Measurements from ENCODE around the gene ASPDH.

Gene ASPDH

DNA sequence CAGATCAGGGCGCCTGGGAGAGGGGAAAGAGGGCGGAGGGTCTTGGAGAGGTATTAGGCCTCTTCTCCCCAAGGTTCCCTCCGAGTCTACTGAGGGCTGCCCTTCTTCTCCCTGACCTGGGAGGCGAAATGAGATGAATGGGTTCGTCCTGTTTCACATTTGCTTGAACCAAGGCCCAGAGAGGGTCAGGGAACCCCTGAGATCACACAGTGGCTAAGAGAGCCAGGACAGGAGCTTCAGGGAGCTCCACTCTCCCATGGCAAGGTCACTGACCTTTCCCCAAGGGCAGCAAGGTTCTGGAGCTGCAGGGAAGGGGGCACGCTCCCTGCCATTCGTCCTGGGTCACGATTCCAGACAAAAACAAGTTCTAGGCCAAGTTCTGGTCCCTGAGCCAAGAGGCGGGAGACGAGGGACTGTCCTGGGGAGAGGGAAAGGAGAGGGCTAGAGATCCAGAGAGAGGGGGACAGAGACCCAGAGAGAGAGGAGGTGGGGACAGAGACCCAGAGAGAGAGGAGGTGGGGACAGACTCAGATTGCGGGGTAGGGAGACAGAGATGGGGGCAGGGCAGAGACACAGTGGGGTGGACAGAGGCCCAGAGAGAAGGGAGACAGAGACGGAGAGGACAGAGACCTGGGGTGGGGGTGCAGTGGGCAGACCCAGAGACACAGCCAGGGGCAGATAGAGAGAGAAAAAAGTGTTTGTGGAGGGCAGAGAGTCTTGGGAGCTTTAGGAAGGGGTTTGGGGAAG lies 541 bp downstream of the ASPDH start:
- DNase-seq: no peak

DNA sequence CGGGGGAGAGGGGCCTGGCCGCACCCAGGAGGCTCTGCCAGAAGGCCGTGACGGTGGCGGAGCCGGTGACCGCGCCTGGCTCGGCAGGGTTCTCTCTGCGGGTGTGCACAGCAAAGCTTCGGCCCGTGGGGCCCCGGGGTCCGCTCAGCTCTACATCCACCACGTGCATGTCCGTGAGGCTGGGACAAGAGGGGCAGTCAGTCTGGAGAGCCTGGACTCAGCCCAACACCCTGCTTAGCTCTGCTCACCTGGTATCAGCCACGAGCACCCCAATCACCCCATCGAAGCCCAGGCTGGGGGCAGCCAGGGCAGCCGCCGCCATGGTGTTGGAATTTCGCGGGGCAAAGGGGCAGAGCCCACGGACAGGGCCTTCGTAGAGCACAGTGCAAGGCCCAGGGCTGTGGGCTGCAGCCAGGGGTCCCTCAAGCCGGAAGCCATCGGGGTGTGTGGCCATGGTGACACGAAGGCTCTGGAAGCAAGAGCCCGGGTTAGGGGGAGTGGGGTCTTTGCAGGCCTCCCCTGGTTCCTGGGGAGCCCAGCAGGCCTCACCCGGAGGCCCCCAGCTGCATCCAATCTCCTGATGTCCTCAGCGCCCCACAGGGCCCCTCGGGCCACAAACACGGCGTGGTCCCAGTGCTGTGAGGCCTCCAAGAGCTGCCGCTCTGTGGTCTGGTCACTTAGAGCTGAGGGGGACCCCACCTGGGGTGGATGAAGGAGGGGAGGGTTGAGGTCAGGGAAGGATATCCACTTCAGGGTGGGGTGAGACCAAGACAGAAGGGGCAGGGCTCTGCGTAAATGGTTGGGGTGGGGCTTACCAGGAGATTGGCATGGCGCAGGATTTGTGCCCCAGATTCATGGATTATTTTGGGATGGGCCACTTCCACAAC lies 1.4 kb downstream of the ASPDH start:
- DNase-seq: no peak

DNA sequence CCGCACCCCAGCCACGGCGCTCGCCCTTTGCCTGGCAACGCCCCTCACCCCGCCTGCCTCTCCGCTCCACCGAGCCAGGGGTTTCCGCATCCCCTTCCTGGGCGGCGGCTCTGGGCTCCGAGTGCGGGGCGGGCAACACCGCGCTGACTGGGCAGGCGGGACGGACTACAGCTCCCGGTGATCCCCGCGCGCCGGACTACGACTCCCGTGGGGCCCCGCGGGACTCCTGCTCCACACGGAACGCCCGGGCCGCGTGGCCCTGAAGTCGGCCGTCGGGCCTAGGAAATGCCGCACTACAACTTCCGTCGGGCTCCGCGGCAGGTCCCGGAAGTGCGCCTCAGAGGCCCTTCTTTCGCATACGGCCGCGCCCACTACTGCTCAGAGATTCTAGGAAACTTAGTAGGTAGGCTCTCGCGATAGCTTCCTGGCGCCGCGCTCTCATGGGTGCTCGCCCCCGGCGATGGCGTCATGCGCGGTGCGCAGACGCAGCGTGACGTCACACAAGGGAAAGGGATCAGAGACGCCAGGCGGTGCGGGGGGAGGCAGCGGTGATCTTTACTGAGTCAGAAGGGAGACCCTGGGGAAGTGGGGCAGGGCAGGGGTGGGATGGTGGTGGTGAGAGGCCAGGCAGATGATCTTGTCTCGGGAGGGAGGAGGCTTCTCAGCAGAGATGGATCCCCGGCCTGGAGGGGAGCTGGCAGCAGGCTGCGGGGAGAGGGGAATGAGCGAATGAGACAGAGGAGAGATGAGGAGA lies 2.5 kb downstream of the ASPDH start, which contains the start of gene JOSD2:
Gene JOSD2, minus strand, starts transcription at position 123 of the 754 bp plus-strand sequence. CDS start 760 bp downstream, outside the sequence.
- peak; percentile 100 for DNase-seq

DNA sequence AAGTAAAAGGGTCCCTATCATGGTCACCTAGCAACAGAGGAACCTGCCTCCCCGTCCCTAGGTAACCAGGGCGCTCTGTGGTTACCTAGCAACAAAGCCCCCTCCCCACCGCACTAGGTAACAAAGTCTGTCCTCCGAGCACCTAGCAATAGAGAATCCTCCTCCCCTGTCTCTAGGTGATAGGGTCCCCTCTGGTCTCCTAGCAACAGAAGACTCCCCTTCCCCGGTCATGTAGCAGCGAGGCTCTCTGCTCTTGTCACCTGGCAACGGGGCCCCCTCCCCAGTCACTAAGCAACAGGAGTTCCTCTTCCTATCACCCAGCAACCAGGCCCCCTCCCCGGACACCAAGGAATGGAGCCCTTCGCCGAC lies 3.0 kb downstream of the ASPDH start:
- peak; percentile 97 for DNase-seq

DNA sequence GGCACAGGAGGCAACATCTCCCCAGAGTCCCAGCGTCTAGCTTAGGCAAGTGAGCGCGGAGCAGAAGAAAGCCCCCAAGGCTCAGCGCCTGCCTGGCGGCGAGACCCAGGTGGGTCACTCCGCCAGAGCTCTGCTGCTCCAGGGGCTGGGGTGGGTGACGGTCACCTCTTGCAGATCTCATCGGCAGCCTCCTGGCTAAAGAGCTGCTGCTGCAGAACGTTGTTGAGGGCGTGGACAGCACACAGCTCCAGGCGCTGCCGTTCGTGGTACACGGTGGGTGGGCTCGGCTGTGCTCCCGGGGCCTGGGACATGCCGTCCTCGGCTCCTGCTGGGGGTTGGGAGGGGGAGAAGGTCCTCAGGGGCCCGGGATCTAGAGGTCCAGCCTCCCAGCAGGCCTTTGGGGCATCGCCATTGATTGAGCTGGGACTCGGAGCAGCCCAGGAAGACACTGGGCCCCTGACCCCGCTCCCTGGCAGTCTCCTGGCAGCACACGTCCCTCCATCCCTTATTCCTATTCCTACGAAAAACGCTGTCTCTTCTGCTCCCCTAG lies 3.5 kb downstream of the ASPDH start:
- DNase-seq: no peak

DNA sequence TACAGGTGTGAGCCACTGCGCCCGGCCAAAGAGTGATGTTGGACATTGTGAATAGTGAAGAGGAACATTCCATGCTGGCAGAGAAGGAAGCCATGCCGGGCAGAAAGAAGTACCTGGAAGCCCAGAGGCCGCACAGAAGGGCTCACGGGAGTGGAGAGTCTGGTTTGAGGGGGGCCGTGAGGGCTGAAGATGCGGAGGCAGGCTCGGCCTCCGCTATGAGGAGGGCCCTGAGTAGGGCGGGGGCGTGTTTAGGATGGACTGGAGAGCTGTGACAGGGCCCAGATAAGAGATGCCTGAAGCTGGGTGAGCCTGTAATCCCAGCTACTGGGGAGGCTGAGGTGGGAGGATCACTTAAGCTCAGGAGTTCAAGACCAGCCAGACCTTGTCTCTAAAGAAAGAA lies 4.3 kb downstream of the ASPDH start:
- no peak for DNase-seq

DNA sequence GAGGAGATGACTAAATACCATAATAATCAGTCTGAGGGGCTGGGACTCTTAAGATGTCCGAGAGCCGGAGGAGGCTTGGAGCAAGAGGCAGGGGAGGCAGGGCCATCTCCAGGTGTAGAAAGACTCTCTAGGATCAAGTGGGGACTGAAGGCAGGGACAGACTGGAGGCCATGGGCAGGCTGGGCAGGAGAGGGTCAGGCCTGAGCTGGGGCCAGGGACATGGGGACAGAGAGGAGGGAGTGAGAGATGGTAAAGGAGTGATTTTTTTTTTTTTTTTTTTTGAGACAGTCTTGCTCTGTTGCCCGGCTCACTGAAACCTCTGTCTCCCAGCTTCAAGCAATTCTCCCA lies 4.9 kb downstream of the ASPDH start:
- DNase-seq: no peak

DNA sequence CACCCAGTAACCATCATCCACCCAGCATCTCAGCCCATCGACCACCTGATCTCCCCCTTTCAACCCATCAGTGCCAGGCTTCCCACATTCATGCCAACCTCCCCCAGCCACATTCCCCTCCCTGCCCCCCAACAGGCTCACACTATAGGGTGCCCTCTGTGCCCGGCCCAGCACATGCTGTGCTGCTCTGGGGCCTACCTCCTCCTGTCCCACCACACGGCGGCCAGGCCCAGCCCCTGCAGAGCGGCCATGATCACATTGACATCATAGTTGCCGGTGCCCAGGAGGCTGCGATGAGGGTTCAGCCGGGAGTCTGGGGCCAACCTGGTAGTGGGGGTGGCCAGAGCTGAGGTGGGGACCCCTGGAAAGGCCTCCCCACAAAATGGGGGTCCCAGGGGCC lies 6.3 kb downstream of the ASPDH start:
- DNase-seq: no peak

DNA sequence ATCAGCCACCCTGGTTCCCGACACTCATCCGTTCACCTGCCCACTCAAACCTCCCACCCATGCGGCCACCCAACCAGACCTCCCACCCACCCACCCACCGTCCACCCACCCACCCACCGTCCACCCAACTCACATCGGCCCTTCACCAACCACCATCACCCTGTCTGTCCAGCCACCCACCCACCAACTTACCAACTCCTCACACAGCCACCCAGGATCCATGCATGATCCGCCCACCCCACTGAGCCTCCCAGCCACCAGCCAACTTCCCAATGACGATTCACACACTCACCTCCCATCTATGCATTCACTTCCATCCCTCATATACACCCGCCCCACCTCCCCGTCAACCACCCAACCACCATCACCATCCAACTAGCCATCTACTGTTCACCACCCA lies 7.0 kb downstream of the ASPDH start:
- DNase-seq: no peak

DNA sequence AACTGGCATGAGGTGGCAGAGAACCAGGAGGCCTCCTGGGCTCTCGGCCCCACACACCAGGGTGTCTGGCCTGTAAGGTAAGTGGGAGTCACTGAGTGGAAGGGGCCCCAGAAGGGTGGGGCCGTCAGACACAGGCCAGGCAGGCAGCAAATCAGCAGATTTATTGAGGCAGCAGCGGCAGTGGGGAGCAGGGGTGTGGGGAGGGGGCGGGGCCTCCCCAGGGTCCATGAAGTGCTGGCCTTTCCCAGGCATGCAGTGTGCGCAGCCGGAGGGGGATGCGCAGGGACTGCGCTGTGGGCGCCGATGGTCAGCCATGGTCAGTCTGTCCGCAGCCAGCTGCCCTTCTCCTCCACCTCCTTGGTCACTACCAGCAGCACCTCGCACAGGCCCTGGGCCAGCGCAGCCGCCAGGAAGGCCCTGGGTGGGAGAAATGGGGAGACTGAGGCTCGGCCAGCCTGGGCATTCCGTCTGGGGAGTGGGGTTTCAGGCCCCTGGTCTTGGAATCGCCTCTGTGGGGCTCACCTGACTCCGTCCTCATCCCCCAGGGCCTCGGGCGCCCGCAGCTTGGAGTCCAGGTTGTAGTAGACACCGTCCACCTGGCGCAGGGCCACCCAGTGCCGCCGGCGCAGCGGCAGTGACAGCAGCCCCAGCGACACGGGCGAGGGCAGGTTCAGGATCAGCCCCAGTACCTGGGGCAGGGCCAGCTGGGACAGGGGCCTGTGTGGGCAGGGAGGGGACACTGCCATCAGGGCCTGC lies 7.7 kb downstream of the ASPDH start:
- no peak for DNase-seq

DNA sequence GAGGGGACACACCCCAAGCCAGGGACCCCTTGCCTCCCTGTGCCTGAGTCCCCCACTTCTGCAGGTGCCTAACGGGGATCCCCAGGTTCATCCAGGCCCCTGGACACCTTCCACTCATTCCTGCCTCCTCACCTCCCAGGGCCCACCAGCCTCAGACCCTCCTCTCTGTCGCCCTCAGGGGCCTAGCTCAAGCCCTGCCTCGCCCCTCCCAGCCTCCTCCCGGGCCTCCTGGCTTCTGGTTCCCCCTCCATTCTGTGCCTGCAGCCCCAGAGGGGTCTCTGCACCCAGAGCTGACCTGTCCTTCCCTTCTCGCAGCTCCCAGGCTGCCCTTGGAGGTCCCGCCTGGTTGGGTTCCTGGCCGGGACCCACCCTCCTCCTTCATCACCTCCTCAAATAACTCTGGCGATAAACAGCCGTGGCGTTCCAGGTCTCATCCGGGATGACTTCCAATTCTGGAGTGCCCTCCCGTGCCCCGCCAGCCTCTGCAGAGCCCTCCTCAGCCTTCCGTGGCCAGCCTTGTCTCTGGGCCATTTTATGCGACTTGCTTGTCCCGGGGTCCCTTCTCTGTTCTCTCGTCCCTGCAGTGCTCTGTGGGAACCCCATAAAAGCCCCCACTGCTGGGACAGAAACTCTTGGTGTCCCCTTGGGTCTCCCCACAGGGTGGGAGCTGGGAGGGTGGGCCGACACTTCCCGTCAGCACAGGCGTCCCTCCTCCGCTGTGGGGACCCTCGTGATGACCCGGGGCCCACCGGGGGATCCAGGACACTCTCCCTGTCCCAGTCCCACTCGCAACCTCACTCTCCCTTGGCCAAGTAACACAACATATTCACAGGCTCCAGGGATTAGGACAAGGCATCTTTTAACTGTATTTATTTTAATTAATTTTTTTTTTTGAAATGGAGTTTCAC lies 11.9 kb downstream of the ASPDH start:
- DNase-seq: no peak

DNA sequence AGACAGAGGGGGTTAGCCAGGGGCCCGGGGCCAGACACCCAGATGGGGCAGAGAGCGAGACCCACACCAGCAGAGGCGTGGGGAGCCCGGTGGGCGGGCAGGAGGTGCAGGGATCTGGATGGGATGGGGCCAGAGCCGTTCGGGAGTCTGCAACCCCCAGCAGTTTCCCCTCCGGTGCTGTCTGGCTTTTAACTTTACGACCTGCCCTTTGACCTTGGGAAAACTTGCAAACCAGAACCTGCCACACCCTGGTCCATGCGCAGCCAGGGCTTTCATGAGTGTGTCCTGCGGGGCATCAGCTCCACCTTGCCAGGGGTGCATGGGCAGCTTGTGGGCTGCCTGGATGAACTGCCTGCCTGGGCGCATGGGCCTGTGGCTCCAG lies 12.5 kb downstream of the ASPDH start:
- DNase-seq: no peak

DNA sequence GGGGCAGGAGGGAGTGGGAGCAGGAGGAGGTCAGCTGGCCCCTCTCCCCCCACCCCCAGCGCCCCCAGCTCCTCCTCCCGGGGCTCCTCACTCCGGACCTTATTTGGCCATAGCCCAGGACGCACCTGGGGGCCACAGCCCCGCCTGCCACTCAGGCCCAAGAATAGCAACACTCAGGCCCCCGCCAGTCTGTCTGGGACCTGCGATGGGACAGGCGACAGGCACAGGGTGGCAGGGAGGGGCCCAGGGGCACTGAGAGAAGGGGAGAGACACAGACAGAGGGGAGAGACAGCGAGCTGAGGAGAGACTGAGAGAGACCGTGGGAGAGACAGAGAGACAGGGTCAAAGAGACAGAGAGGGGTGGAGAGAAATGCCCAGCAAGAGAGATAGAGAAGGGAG lies 13.0 kb downstream of the ASPDH start:
- DNase-seq: no peak

DNA sequence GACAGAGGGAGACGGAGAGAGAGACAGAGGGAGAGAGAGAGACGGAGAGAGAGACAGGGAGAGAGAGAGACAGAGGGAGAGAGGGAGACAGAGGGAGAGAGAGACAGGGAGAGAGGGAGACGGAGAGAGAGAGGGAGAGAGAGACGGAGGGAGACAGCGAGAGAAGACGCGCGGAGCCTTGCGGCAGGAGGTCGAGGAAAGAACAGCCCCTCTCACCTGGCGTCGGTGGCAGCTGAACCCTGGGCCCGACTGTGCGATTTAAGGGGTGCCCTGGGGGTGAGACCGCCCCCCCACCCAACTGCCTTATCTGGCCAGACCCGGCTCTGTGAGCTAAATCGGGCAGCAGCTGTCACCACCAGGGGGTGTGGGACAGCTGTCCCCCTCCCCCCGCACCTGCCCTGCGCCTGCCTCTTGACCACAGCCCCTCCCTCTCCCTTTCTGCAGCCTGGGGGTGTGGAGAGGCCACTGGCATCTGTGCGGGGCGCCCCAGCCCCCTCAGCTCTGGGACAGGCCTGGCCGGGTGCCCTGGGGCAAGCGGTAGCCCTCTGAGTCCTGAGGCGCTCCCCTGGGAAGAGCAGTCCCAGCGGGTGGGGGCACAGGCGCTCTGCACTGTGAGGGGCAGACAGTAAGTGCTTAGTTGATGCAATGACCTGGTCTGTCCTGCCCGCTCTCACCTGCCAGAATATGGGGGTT lies 13.5 kb downstream of the ASPDH start:
- DNase-seq: peak; percentile 18

DNA sequence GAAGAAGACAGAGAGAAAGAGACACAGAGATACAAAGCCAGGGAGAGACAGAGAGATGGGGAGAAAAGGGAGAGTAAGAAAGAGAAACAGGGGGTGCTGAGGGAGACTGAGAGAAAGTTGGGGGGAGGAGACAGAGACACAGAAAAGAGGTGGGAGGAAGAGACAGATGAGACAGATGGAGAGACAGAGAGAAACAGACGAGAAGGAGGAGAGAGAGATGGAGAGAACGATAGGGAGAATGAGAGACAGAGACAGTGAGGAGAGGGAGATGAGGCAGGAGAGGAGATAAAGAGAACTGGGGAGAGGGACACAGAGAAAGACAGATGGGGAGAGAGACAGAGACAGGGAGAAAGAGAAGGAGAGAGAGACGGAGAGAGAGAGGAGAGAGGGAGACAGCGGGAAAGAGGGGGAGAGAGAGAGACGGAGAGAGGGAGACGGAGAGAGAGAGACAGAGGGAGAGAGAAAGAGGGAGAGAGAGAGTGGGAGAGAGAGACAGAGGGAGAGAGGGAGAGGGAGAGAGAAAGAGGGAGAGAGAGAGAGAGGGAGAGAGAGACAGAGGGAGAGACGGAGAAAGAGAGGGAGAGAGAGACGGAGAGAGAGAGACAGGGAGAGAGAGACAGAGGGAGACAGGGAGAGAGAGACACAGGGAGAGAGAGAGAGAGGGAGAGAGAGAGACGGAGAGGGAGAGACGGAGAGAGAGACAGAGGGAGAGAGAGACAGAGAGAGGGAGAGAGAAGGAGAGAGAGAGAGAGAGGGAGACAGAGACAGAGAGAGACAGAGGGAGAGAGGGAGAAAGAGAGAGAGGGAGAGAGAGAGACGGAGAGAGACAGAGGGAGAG lies 15.3 kb downstream of the ASPDH start:
- no peak for DNase-seq

DNA sequence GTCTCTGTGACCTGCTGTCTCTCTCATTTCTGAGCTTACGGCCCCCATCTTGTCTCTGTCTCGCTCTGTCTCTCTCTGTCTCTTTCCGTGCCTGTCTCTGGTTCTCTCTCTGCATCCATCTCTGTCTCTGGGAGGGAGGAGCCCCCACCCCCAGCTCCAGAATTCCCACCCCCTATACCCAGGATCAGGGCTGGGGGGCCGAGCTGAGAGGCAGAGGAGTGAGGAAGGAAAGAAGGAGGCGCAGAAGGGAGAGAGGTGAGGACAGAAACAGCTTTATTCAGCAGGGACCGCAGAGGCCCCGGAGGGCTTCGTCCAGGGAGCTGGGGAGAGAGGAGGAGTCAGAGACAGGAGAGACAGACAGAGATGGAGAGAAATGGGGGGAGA lies 16.7 kb downstream of the ASPDH start:
- no peak for DNase-seq

DNA sequence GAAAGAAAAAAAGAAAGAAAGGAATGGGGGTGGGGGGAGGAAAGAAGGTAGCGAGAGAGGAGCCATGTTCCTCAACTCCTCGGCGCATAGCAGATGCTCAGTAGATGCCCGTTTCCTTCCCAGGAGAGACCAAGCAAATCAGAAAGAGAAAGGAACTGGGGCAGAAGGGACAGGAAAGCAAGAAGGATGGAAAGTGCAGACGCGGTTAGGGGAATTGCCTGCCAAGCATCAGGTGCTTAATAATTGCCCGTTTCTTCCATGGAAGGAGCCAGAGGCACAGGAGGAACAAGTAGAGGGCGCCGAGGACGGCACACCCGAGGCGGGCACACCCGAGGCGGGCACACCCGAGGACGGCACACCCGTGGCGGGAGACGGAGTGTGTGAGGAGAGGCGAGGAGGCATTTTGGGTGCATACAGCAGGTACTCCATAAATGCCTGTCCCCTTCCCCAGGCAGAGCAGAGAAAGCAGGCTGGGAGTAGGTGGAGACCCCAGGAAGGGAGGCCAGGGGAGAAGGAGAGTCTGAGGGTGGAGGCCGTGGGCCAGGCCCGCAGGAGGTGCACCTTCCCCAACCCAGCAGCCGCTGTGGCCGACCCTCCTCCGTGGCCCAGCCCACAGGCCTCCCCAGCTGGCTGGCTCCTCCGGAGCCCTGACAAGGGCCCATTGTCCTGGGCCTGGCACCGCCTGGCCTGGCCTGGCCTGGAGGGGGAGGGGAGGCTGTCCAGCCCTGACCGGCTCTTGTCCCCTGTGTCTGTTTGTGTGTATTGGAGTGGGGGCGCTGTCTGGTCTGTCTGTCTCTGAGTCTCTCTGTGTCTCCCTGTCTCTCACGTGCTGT lies 17.3 kb downstream of the ASPDH start:
- no peak for DNase-seq

DNA sequence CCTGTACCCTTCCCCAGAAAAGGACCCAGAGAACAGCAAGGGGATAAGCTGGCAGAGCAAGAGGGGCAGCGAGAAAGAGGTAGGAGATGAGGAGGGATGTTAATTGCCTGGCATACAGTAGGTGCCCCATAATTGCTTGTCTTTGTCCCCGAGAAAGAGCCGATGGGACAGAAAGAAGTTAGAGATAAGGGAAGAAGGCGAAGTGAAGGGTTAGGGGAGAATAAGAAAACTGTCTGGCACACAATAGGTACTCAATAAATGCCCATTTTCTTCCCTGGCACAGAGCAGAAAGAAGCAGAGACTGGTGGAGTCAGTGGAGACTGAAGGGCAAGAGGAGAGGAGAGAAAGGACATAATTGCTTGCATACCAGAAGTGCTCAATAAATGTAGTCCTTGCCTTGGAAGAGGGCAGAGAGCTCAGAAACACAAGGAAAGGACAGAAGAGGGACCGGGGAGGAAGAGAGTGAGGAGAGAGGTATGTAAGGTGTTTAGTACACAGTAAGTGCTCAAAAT lies 18.6 kb downstream of the ASPDH start:
- no peak for DNase-seq
